Renal pelvis (tissue), 4 donors: ENCODE data around the gene SLC6A5. TPM values are rescaled to one million over a fixed set of nuclear protein-coding genes. Genes with fewer than 3 reads are reported as not detected.
A peak's percentile ranks its signal among the peaks of the same experiment; 100 is the strongest.

Experiments
- DNase-seq: peaks from one replicate; pipeline ENCODE4 v3.0.0-alpha.2; 2013
- polyA plus RNA-seq, 3 donors: library from polyadenylated mRNA; unstranded; fragments of 120-200 nt; gene quantifications; one replicate each; pipeline ENCODE4 v1.2.1, GENCODE V29; 2013; ENCODE audit not compliant: insufficient read length in 3 of 3

Gene SLC6A5
- polyA plus RNA-seq, 3 donors = 0.11 to 0.34 (median 0.19) TPM

DNA sequence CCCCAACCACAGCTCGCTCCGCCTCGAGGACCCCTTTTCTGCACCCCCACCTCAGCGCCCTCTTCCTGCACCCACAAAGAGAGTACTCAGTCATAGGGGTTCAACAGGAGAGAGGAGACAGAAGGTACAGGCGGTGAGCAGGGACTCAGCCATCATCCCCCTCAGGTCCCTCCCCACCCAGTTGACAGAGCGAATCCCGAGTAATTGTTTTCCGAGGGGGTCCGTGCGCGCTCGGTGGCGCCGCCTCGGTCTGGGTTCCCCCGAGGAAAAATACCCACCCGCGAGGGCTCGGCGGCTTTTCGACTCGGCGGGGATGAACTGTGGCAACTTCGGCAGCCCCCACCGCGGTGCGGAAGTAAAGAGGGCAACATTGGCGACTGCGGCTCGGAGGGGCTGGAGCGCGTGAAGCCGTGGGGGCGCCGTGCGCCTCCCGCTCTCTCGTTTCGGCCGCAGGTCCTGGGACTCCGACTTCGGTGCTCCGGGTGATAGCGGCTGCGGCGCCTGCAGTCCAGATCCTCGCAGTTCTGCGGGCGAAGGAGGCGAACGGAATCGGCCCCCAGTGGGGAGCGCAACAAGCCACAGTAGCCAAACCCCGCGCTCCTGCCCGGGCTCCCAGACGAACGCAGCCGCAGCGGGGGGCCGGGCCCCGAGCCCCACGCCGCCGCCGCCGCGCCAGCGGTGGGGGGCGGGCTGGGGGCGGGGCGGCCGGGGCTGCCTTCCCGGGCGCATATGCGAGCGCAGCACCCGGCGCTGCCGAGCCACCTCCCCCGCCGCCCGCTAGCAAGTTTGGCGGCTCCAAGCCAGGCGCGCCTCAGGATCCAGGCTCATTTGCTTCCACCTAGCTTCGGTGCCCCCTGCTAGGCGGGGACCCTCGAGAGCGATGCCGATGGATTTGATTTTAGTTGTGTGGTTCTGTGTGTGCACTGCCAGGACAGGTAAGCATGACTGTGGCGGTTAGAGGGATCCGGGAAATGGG is 69.7 kb downstream of the SLC6A5 start, which contains the start of gene NELL1:
TSS of gene NELL1 (plus strand) at position 743 of the 976 bp plus-strand sequence.
- no peak for DNase-seq

DNA sequence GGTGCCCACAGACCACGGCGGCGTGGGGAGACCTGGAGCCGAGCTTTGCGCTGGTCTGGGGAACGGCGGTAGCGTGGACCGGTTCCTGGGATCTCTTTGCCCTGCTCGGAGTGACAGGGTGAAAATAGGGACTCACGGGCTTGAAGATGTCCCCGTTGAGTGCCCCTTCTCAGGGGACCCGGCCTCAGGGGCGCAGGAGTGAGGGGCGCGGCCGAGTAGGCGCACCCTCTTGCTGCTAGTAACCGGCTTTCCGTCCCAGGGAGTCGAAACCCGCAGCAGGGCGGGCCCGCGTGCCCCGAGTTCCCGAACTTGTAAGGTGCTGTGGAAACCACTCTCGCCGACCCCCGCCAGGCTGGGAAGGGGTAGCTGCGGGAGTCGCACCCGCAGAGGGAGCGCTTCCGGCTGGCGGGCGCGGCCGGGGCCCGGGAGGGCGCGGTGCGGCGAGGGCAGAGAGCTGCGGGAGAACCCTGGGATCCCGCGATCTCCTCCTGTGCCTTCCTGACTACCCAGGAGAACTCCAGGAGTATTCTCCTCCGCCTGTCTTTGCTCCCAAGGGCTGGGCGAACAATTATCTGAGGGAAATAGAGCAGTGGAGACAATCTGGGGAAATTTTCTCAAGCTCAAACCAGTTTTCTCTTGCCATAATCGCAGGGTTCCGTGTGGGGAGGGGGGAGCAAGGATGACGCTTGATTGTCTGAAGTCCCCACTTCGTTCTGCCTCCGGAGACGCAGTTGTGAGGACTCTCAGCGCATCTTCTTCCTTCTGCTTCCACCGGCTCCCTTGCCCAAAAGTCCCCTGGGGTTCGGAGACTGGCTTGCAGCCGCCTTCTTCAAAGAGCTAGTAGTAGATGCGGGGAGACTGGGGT is 70.6 kb downstream of the SLC6A5 start:
- no peak for DNase-seq

- no peak for DNase-seq
Measured at GRCh38 chr11:20670932-20671403, 71.6 kb downstream of the SLC6A5 start.

- peak; percentile 44 for DNase-seq
Measured at GRCh38 chr11:20671856-20672546, 72.6 kb downstream of the SLC6A5 start.

- DNase-seq = no peak
Measured at GRCh38 chr11:20672575-20672974, 73.2 kb downstream of the SLC6A5 start.

GRCh38 chr11:20676658-20677057 is 77.2 kb downstream of the SLC6A5 start:
- DNase-seq = no peak

DNA sequence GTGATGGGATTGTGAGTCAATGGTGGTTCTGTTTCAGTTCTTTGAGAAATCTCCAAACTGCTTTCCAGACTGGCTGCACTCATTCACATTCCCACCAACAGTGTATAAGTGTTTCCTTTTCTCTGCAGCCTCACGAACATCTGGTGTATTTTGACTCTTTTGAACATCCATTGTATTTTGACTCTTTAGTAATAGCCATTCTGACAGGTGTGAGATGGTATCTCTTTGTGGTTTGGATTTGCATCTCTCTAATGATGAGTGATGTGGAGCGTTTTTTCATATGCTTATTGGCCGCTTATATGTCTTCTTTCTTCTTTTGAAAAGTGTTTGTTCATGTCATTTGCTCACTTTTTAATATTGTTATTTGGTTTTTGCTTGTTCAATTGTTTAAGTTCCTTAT is 89.4 kb downstream of the SLC6A5 start:
- DNase-seq = no peak

DNA sequence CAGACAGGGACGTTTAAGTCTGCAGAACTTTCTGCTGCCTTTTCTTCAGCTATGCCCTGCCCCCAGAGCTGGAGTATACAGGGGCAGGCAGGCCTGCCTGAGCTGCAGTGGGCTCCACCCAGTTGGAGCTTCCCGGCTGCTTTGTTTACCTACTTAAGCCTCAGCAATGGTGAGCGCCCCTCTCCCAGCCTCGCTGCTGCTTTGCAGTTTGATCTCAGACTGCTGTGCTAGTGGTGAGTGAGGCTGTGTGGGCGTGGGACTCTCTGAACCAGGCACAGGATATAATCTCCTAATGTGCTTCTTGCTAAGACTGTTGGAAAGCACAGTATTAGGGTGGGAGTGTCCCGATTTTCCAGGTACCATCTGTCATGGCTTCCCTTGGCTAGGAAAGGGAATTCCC is 108.5 kb downstream of the SLC6A5 start:
- no peak for DNase-seq

Other genes starting within 250 kb of the SLC6A5 start
- gene HTATIP2, start 235.9 kb upstream of the SLC6A5 start, polyA plus RNA-seq = 1 to 10 TPM; 2.8 to 3.7 (median 3.2) TPM
- 10 to 100 TPM; 15.7 to 18.7 (median 18.4) TPM for gene PRMT3, start 211.9 kb upstream of the SLC6A5 start, polyA plus RNA-seq
- 1 to 10 TPM; 1.3 to 2.8 (median 1.8) TPM for gene NELL1, start 70.0 kb downstream of the SLC6A5 start, polyA plus RNA-seq